GM19467 (cell line): ENCODE data around the gene SPATS1.

Source experiments
- ATAC-seq: cut with Tn5 transposase; IDR thresholded peaks from one replicate; pipeline ENCODE4 v1.9.1; 2021; ENCODE audit warnings: mild to moderate bottlenecking, moderate library complexity; ENCODE audit not compliant: unreplicated experiment

The SPATS1 gene

GRCh38 chr6:44386364-44386928 is 44.0 kb downstream of the SPATS1 start:
- ATAC-seq = no peak

GRCh38 chr6:44386929-44387345 is 44.5 kb downstream of the SPATS1 start:
- no peak for ATAC-seq

- ATAC-seq = peak; percentile 92
Observed at GRCh38 chr6:44387346-44388134, 45.1 kb downstream of the SPATS1 start, which contains the start of gene CDC5L. Gene CDC5L (plus strand): TSS chr6:44387706. CDS start chr6:44387824, 118 bp downstream.

DNA sequence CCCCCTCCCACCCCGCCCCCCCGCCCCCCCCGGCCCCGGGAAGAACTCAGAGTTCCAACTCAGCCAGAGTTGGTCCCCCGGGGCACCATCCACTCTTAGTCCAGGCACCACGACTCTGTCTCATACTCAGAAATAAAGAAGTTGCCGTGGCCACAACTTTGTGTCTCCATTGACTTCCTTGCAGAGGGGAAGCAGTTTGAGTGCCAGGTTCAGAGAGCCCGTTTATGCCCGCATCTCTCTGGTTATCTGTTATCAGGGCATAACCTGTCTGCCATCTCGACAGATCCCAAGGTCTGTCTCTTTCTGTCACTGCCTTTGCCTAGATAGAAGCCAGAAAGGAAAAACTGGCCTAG is 45.7 kb downstream of the SPATS1 start:
- ATAC-seq = no peak

DNA sequence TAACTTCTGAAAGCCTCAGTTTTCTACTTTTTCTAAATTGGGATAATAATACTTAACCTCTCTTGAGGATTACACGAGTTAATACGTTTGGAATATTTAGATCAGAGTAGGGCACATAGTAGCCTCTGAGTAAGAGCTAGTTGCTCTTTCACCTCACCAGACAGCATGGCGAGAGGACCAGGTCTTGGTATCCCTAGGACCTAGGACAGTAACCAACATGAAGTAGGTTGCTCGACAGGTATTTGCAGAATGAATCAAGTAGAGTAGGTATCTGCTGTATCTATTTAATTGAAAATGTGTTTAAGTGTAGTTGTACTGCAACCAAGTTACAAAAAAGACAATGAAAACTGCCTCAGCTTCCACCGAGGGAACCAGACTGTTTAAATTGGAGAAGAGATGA is 46.4 kb downstream of the SPATS1 start:
- no peak for ATAC-seq

GRCh38 chr6:44390158-44390683 is 47.8 kb downstream of the SPATS1 start:
- ATAC-seq = no peak
